Prostate gland (tissue), 2 donors: ENCODE measurements around the gene KRTAP29-1. TPM values are rescaled to one million over a fixed set of nuclear protein-coding genes. Genes with fewer than 3 reads are reported as not detected.
"Not testable (repeated sequence)": the region's sequence is repeated elsewhere in the genome, so short reads cannot be mapped to it uniquely, and the experiment has no call there.

ENCODE experiments used
- DNase-seq: peaks from one replicate; pipeline ENCODE4 v3.0.0-alpha.2; 2019; ENCODE audit warnings: low spot score
- H3K27ac ChIP-seq, 2 donors: fragments of 200-600 bp; sonication (generic); 2 replicates each; pipeline ENCODE4 v1.5.1; 2017 to 2019
- H3K27me3 ChIP-seq: fragments of 200-600 bp; sonication (generic); replicated peaks from 2 replicates; pipeline ENCODE4 v1.5.1; 2019; ENCODE audit not compliant: insufficient read depth
- H3K36me3 ChIP-seq, 2 donors: fragments of 200-600 bp; sonication (generic); 1 replicate in 1 of 2; 2 replicates in 1 of 2; pipeline versions ENCODE4 v1.5.1 to v1.8.1; 2017 to 2019
- H3K4me1 ChIP-seq: fragments of 200-600 bp; sonication (generic); replicated peaks from 2 replicates; pipeline ENCODE4 v1.5.1; 2019
- H3K4me3 ChIP-seq, 2 donors: fragments of 200-600 bp; sonication (generic); 2 replicates each; pipeline ENCODE4 v1.5.1; 2017 to 2019
- H3K9me3 ChIP-seq: fragments of 200-600 bp; sonication (generic); 2 replicates; pipeline ENCODE4 v1.5.1; 2017
- CTCF ChIP-seq, 4 experiments: fragments of 200-600 bp in 2 of 4; fragments of 450-650 bp in 2 of 4; sonication (generic) in 2 of 4; IDR thresholded peaks; 1 replicate in 3 of 4; 2 replicates in 1 of 4; pipeline ENCODE4 v1.5.1; 2016 to 2019; ENCODE audit warnings: antibody characterized with exemption in 4 of 4, mild to moderate bottlenecking in 2 of 4, moderate library complexity in 2 of 4
- POLR2A ChIP-seq: fragments of 450-650 bp; IDR thresholded peaks from one replicate; pipeline ENCODE4 v1.6.1; 2016; ENCODE audit warnings: antibody characterized with exemption, mild to moderate bottlenecking
- POLR2AphosphoS5 ChIP-seq: sonication (generic); formaldehyde crosslinking; IDR thresholded peaks from one replicate; pipeline ENCODE4 v1.6.1; 2017; ENCODE audit warnings: antibody characterized with exemption
- WGBS: methylation state at CpG from one replicate; pipeline ENCODE4 v1.1.5; 2018; 5-methylcytosine and 5-hydroxymethylcytosine counted together
- intact Hi-C: fragments of 100-400 bp; cut with DNase I; formaldehyde crosslinking; loops from one replicate; pipeline ENCODE4 v1.14.2; 2022
- total RNA-seq, 2 donors: library from RNA; depleted of rRNA; stranded (reverse); fragments of >200 nt; gene quantifications; one replicate each; pipeline ENCODE4 v1.1.0, GENCODE V29; 2016

Gene KRTAP29-1
- total RNA-seq, 2 donors from 2014 or later, result not detected

- DNase-seq, result no peak
- Histone ChIP-seq H3K36me3 (no peaks in the 10 kb centered on the region), H3K4me1 (no peaks in the 10 kb centered on the region), H3K4me3 (no peak overlapping the region), H3K9me3 (no peaks in the 10 kb centered on the region), H3K27me3 (no peaks in the 10 kb centered on the region), H3K27ac (no peak overlapping the region)
- TF ChIP-seq POLR2A (no peak), POLR2AphosphoS5 (no peak), CTCF (IDR thresholded peaks at IDR 0.05) (no peak)
- intact Hi-C loops, result no loop called here
- 67% methylated on average over 2 of the region's 2 CpGs for WGBS
Measured at GRCh38 chr17:41284546-41284945, 18.1 kb downstream of the KRTAP29-1 start.

- Histone ChIP-seq H3K36me3 (no peaks in the 10 kb centered on the region), H3K4me3 (no peak overlapping the region), H3K27me3 (no peaks in the 10 kb centered on the region), H3K4me1 (no peaks in the 10 kb centered on the region), H3K27ac (no peak overlapping the region), H3K9me3 (no peaks in the 10 kb centered on the region)
- 47% methylated on average over 3 of the region's 3 CpGs for WGBS
- intact Hi-C loops, result no loop called here
- no peak for DNase-seq
- no peak for TF ChIP-seq CTCF (IDR thresholded peaks at IDR 0.05)
- TF ChIP-seq POLR2A, result no peak
Measured at GRCh38 chr17:41284043-41284442, 18.6 kb downstream of the KRTAP29-1 start.

- Histone ChIP-seq H3K4me1 (no peaks in the 10 kb centered on the region), H3K4me3 (no peak overlapping the region), H3K36me3 (no peaks in the 10 kb centered on the region), H3K9me3 (no peaks in the 10 kb centered on the region), H3K27ac (no peak overlapping the region), H3K27me3 (no peaks in the 10 kb centered on the region)
- intact Hi-C loops, result no loop called here
- DNase-seq, result no peak
- WGBS, result 90% methylated on average over 3 of the region's 3 CpGs
- no peak for TF ChIP-seq POLR2AphosphoS5
- TF ChIP-seq CTCF (IDR thresholded peaks at IDR 0.05), result no peak
- no peak for TF ChIP-seq POLR2A
Measured at GRCh38 chr17:41278176-41278955, 24.3 kb downstream of the KRTAP29-1 start.

- H3K9me3 ChIP-seq, H3K4me3 ChIP-seq, intact Hi-C loops, H3K27me3 ChIP-seq, H3K4me1 ChIP-seq, H3K27ac ChIP-seq, DNase-seq, H3K36me3 ChIP-seq: not testable (repeated sequence)
- WGBS, result 73% methylated on average over 3 of the region's 3 CpGs
Measured at GRCh38 chr17:41275648-41276190, 26.9 kb downstream of the KRTAP29-1 start, which contains the start of gene KRTAP9-7. KRTAP9-7 (plus strand) TSS chr17:41275698; CDS start chr17:41275698, 0 bp downstream.

- TF ChIP-seq POLR2AphosphoS5 (no peak), POLR2A (no peak), CTCF (IDR thresholded peaks at IDR 0.05) (no peak)
- H3K36me3 ChIP-seq, result no peaks in the 10 kb centered on the region
- intact Hi-C loops, result no loop called here
- H3K9me3 ChIP-seq, result no peaks in the 10 kb centered on the region
- no peak overlapping the region for H3K4me3 ChIP-seq
- H3K27me3 ChIP-seq, result no peaks in the 10 kb centered on the region
- no peak overlapping the region for H3K27ac ChIP-seq
- DNase-seq, result no peak
- H3K4me1 ChIP-seq, result no peaks in the 10 kb centered on the region
- no CpG with 5 or more reads among the region's 1 CpG for WGBS
Measured at GRCh38 chr17:41271858-41272257, 30.8 kb downstream of the KRTAP29-1 start.

GRCh38 chr17:41271323-41271722 is 31.3 kb downstream of the KRTAP29-1 start:
- H3K9me3 ChIP-seq, DNase-seq, H3K4me1 ChIP-seq, H3K36me3 ChIP-seq, H3K27ac ChIP-seq, H3K27me3 ChIP-seq, intact Hi-C loops, H3K4me3 ChIP-seq: not testable (repeated sequence)
- no CpG with 5 or more reads among the region's 1 CpG for WGBS
